AG08395 (cell line): ENCODE measurements around the gene RIPK4.
A peak's percentile ranks its signal among the peaks of the same experiment; 100 is the strongest.
"Not testable (repeated sequence)": the region's sequence is repeated elsewhere in the genome, so short reads cannot be mapped to it uniquely, and the experiment has no call there.

ENCODE experiments used
- DNase-seq: peaks from one replicate; pipeline ENCODE4 v3.0.0; 2012; ENCODE audit warnings: mixed read lengths, low spot score

The RIPK4 gene

DNA sequence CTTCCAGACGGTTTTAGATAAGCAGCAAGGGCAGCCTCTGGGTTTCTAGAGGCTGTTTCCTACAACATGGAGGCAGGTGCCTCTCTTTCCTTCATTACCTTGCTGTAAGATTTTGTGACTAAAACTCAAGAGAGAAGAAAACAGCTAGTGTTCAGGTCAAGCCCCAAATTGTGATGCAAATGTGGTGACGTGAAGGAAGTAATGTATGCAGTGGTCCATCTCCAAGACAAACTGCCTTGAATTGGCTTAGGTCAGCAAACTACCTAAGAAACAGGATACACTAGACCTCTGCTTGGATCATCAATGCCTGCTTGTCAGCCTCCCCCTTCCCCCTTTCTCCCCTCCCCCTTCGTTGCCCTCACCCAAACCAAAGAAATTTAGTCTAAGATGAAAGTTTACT is 28.9 kb upstream of the RIPK4 start:
- no peak for DNase-seq

GRCh38 chr21:41794600-41794999 is 27.7 kb upstream of the RIPK4 start:
- DNase-seq: no peak

- DNase-seq: no peak
Observed at GRCh38 chr21:41792711-41793110, 25.9 kb upstream of the RIPK4 start.

- DNase-seq: peak; percentile 94
Observed at GRCh38 chr21:41786509-41786987, 19.7 kb upstream of the RIPK4 start.

DNA sequence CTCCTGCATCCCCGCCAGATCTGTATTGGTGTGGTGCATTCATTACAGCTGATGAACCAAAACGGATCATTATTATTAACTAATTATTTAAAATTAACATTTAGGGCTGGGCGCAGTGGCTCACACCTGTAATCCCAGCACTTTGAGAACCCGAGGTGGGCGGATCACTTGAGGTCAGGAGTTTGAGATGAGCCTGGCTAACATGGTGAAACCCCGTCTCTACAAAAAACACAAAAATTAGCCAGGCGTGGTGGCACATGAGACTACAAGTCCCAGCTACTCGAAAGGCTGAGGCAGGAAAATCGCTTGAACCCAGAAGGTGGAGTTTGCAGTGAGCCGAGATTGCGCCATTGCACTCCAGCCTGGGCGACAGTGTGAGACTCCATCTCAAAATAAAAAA is 18.4 kb upstream of the RIPK4 start:
- not testable (repeated sequence) for DNase-seq

- no peak for DNase-seq
Observed at GRCh38 chr21:41784456-41785102, 17.7 kb upstream of the RIPK4 start.

DNA sequence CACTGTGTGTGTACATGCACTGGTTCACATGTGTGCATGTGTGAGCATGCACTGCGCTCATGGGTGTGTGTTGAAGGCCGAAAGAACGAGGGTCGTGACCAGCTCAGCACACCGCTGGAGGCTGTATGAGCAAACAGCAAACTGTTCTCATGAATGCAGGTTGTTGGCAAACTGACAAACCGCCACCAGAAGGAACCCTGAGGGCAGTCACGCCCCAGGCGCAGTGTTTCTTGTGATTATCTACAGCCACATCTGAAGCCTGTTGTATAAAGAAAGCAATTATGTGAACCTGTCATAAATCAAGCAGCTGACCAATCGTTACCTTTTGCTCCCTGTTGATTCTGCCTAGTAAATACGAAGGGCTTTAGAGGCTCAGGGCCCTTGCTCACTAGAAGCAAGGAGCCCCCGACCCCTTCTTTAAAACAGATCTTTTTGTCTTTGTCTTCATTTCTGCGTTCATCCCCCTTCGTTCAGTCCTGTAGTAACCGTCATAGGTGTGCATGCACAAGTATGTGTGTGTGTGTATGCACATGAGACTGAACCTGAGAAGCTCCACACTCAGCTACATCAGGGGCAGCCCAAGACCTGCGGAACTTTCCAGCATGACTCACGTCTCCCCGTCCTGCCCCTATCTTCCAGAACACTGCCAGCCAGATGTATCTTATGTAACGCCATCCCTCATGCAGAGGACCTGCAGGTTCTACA is 16.8 kb upstream of the RIPK4 start:
- DNase-seq: no peak

GRCh38 chr21:41781050-41781410 is 14.2 kb upstream of the RIPK4 start:
- DNase-seq: no peak

- DNase-seq: no peak
Observed at GRCh38 chr21:41780337-41781049, 13.6 kb upstream of the RIPK4 start.

DNA sequence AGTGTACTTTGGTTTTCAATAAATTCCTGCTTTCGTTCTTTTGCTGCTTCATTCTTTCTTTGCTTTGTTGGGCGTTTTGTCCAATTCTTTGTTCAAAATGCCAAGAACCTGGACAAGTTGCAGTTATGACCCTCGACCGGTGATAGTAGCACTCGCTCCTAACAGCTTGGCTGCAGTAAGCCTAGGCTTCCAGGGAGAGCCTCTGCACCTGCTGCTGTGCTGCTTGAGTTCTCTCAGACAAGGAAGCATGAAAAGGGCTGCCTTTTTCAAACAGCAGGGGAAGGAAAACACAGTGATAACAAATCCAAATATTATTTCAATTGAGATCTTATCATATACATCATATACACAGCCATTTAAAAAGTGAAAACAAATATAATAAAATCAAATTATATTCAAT is 12.8 kb upstream of the RIPK4 start:
- no peak for DNase-seq

GRCh38 chr21:41778930-41779600 is 12.2 kb upstream of the RIPK4 start:
- no peak for DNase-seq

- DNase-seq: peak; percentile 89
Observed at GRCh38 chr21:41777951-41778815, 11.3 kb upstream of the RIPK4 start.

DNA sequence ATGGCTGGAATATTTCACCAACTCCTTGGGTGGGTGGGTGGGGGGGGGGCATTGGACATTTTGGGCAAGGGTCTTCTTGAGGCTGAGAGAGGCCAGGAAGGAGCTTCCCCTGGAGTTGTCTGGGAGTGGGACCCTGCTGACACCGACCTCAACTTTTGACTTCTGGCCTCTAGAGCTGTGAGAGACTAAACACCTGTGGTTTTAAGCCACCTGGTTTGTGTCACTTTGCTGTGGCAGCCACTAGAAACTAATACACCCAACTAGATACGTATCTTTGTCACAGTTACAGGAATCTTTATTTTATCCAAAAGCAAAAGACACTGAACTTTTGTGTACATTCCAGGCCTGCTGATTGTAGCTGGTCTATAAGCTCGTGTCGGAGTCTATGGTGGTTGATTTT is 9.9 kb upstream of the RIPK4 start:
- no peak for DNase-seq

DNA sequence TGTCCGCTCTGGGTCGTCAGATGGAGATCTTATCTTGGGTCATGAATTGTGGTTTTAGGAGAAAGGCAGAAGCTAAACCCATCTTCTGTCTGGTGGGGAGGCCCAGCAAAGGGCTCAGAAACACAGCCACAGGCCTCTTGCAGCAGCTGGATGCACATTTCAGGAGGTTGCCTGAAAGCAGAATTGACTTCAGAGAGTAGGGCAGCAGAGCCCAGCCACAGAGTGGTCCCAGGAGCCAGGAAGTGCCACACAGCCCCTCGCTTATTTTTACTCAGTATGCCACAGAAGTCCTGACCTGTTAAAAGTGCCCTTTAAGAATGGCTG is 8.3 kb upstream of the RIPK4 start:
- DNase-seq: no peak

DNA sequence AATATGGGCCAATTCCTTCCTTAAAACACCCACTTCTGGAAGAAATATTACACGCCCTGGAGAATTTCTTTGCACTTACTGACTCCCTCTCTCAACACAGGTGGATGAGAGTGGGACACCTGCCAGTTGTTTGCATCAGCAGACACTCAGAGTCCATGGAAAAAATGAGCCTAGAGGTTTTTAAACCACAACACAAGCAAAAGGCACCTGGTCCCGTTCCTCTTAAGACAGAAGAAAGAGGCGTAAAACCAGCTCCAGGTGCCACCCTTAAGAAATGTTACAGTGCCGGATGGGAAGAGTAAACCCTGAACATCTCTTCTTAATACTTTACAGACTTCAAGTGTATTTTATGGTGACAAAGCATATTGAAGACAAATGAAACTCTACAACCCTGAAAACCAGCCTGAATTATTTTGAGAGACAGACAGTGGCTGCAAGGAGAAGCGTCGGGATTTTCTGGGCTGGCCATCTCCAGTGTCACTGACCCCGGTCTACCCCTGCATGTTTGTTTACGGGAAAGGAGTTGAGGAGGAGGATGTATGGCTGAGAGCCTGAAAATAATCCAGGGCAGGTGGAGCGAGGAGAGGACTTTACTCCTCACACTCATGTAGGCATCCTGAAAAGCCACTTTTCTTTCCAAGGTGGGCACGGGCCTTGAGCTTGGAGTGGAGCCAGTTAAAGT is 7.8 kb upstream of the RIPK4 start:
- no peak for DNase-seq

DNA sequence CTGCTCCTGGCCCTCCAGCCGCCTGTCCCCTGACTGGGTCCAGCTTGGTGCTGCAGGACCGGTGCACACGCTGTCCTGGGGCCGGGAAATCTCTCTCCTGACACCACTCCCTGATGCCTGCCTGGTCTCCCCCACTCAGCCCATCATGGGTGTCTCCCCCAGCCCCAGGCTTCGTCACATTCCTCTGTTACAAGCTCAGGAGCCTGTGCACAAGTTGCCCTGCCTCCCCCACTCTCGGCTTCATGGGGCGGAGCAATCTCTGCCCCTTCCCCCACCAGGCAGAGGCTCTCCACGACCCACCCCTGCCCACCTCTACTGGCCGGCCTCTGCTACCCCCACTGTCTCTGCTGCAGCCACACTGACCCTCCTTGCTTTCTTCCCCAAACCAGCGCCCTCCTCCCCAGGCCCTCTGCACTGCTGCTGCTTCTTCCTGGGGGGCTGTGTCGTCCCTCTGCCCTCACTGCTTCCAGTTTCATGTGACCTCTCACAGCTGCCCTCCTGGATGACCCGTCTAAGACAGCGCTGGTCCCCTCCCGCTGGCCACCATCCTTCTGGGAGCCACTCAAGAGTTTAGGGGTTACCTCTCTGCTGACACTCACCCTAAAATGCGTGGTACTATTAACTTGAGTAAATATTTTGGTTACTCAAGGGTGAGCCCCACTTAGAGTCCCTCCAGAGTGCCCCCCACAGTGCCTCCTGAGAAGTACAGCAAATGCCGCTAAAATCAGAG is 5.7 kb upstream of the RIPK4 start:
- no peak for DNase-seq

GRCh38 chr21:41771625-41771945 is 4.7 kb upstream of the RIPK4 start:
- DNase-seq: no peak

DNA sequence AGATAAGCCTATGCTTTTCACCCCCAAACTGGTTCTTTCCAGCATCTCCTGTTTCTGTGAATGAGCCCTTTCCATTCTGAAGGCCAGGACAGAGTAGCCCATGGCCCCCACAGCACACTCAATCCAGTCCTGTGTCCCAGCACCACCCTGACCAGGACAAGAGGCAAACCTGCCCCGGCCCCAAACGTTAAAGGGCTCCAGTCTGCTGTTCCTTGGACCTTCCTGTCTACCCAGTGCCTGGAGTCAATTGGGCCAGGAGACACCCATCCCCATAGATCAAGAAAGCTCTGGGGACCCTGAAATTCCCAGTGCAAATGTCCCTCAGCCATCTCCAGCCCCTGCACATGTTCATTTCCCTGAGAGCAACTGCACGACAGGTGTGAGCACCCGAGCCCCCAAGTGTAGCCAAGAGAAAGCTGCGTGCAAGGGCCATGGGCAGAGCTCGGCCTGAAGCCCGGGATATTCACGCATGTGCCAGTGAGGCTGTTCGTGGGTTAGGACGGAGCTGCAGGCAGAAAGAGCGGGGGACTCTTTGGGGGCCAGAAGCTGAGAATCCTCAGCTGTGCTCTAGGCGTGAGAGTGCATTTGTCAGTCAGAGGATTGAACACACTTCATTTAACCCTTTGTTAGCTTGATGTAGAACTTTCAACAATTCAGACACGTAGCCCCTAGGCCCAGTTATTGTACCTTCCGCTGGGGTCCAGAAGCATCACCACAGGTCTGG is 4.2 kb upstream of the RIPK4 start:
- DNase-seq: no peak

GRCh38 chr21:41769933-41770332 is 3.1 kb upstream of the RIPK4 start:
- DNase-seq: no peak

DNA sequence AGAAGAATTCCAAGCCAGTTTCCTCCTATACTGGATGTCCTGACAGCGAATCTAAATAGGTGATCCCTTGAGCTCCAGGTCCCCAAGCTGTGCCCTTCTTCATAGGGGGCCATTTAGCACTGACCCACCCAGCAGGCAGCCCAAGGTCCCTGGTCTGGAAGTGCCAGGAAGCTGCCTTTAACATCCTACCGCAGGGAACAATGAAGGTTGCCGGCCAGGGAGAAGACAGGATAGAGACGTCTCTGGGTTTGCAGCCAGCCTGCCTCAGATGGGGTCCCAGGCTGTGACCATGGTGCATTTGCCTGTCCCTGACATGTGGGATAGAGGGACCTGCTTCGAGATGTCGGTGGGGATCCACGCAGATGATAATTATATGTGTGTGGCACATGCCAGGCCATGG is 2.7 kb upstream of the RIPK4 start:
- DNase-seq: no peak
